ENCODE results near the gene ART3. TPM values are rescaled to one million over a fixed set of nuclear protein-coding genes. Genes with fewer than 3 reads are reported as not detected.
A peak's percentile ranks its signal among the peaks of the same experiment; 100 is the strongest.

ART3 gene
- total RNA-seq, 1 experiment from 2014 or later: not detected

GRCh38 chr4:76125816-76126215, 51.3 kb downstream of the ART3 start:
- H3K27me3 ChIP-seq (ENCODE audit: low read length): no peaks in the 10 kb centered on the region
- H3K4me2 ChIP-seq (ENCODE audit: low read length): no peak overlapping the region
- H3K4me1 ChIP-seq (ENCODE audit: insufficient read depth, low read length): no peaks in the 10 kb centered on the region
- no peak for DNase-seq
- no peak overlapping the region for H3K9ac ChIP-seq (ENCODE audit: low read length)
- H4K20me1 ChIP-seq (ENCODE audit: low read length): no peaks in the 10 kb centered on the region
- no peaks in the 10 kb centered on the region for H3F3A ChIP-seq (ENCODE audit: low read length, unreplicated experiment)
- H3K9me2 ChIP-seq (replicated peaks; ENCODE audit: low read length): no peaks in the 10 kb centered on the region
- no peak for ATAC-seq
- no peak overlapping the region for H2AFZ ChIP-seq (ENCODE audit: low read length)
- H3K36me3 ChIP-seq (ENCODE audit: low read depth, low read length): peaks cover 32% of the 10 kb centered on the region
- H3K27ac ChIP-seq (ENCODE audit: low read length): no peak overlapping the region
- no peak for TF ChIP-seq EZH2phosphoT487 (IDR thresholded peaks at IDR 0.05; ENCODE audit: borderline replicate concordance, low read length)
- no peak for TF ChIP-seq EZH2 (IDR thresholded peaks at IDR 0.05; ENCODE audit: low read length, unreplicated experiment)
- TF ChIP-seq CTCF (conservative IDR thresholded peaks at IDR 0.05; ENCODE audit: low read depth, low read length): no peak
- ChIA-PET POLR2A (ENCODE audit: unreplicated experiment) (no interaction called here), CTCF (no interaction called here)
- BruUV-seq (replicated peaks): no TSS peak
- H3K4me3 ChIP-seq (ENCODE audit: low read length): no peak overlapping the region
- H3K9me3 ChIP-seq (ENCODE audit: low read length): no peaks in the 10 kb centered on the region
- H3K79me2 ChIP-seq (ENCODE audit: low read length): 0 out of 2 replicates have a peak, but pooled peaks cover 3% of the 10 kb centered on the region
- intact Hi-C loops (cut with micrococcal nuclease): no loop called here

- CTCF ChIA-PET: no interaction called here
- H3K4me2 ChIP-seq (ENCODE audit: low read length): no peak overlapping the region
Observed at GRCh38 chr4:76127754-76128153, 53.2 kb downstream of the ART3 start.

More at GRCh38 chr4:76127754-76128153, 53.2 kb downstream of the ART3 start:
- Histone ChIP-seq H2AFZ (ENCODE audit: low read length) (no peak overlapping the region), H3K4me3 (ENCODE audit: low read length) (no peak overlapping the region), H3K27ac (ENCODE audit: low read length) (no peak overlapping the region), H3F3A (ENCODE audit: low read length, unreplicated experiment) (no peaks in the 10 kb centered on the region), H3K79me2 (ENCODE audit: low read length) (0 out of 2 replicates have a peak, but pooled peaks cover 3% of the 10 kb centered on the region), H3K4me1 (ENCODE audit: insufficient read depth, low read length) (no peaks in the 10 kb centered on the region), H3K27me3 (ENCODE audit: low read length) (no peaks in the 10 kb centered on the region), H3K9me3 (ENCODE audit: low read length) (no peaks in the 10 kb centered on the region), H3K9me2 (replicated peaks; ENCODE audit: low read length) (no peaks in the 10 kb centered on the region), H4K20me1 (ENCODE audit: low read length) (no peaks in the 10 kb centered on the region), H3K36me3 (ENCODE audit: low read depth, low read length) (peaks cover 22% of the 10 kb centered on the region; the same call in 1 of the 2 replicates), H3K9ac (ENCODE audit: low read length) (no peak overlapping the region)
- POLR2A ChIA-PET (ENCODE audit: unreplicated experiment): no interaction called here
- ATAC-seq: no peak; the same call in 1 of the 2 replicates
- intact Hi-C loops (cut with micrococcal nuclease): no loop called here
- peak; percentile 7 for DNase-seq
- no TSS peak for BruUV-seq (replicated peaks)
- no peak for TF ChIP-seq EZH2 (IDR thresholded peaks at IDR 0.05; ENCODE audit: low read length, unreplicated experiment)
- TF ChIP-seq EZH2phosphoT487 (IDR thresholded peaks at IDR 0.05; ENCODE audit: borderline replicate concordance, low read length): no peak
- no peak for TF ChIP-seq CTCF (conservative IDR thresholded peaks at IDR 0.05; ENCODE audit: low read depth, low read length)
